ENCODE measurements around the gene GSK3A.

DNA sequence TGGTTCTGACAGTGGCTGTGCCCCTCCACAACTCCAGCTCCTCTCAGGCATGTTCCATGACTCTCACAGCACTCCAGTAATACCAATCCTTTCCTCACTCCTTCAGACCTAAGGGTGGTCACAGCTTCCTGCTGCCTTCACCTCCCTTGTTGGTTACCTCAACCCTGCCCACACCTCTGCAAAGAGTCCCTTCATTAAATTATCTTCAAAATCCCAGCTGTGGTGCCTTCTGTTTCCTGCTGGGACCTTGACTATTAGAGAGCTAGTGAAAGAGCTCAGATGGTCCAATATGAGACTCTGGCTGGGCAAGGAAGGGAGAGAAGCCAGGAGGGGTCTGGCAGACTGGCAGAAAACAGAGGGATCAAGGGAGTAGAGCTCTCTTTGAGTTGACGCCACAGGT is 51.1 kb downstream of the GSK3A start:
- TF ChIP-seq, protein P1, sequence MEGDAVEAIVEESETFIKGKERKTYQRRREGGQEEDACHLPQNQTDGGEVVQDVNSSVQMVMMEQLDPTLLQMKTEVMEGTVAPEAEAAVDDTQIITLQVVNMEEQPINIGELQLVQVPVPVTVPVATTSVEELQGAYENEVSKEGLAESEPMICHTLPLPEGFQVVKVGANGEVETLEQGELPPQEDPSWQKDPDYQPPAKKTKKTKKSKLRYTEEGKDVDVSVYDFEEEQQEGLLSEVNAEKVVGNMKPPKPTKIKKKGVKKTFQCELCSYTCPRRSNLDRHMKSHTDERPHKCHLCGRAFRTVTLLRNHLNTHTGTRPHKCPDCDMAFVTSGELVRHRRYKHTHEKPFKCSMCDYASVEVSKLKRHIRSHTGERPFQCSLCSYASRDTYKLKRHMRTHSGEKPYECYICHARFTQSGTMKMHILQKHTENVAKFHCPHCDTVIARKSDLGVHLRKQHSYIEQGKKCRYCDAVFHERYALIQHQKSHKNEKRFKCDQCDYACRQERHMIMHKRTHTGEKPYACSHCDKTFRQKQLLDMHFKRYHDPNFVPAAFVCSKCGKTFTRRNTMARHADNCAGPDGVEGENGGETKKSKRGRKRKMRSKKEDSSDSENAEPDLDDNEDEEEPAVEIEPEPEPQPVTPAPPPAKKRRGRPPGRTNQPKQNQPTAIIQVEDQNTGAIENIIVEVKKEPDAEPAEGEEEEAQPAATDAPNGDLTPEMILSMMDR (IDR thresholded peaks at IDR 0.05), result no peak
- TF ChIP-seq, protein P2, sequence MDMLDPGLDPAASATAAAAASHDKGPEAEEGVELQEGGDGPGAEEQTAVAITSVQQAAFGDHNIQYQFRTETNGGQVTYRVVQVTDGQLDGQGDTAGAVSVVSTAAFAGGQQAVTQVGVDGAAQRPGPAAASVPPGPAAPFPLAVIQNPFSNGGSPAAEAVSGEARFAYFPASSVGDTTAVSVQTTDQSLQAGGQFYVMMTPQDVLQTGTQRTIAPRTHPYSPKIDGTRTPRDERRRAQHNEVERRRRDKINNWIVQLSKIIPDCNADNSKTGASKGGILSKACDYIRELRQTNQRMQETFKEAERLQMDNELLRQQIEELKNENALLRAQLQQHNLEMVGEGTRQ (CRISPR knock-in tag; IDR thresholded peaks at IDR 0.05), result no peak
- TF ChIP-seq, protein P3, sequence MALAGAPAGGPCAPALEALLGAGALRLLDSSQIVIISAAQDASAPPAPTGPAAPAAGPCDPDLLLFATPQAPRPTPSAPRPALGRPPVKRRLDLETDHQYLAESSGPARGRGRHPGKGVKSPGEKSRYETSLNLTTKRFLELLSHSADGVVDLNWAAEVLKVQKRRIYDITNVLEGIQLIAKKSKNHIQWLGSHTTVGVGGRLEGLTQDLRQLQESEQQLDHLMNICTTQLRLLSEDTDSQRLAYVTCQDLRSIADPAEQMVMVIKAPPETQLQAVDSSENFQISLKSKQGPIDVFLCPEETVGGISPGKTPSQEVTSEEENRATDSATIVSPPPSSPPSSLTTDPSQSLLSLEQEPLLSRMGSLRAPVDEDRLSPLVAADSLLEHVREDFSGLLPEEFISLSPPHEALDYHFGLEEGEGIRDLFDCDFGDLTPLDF (CRISPR knock-in tag; IDR thresholded peaks at IDR 0.05), result no peak
- TF ChIP-seq ESRRA (CRISPR knock-in tag; IDR thresholded peaks at IDR 0.05; ENCODE audit: borderline replicate concordance) (no peak), NR3C1 (CRISPR knock-in tag; conservative IDR thresholded peaks at IDR 0.05; ENCODE audit: low read depth) (no peak), TEAD4 (CRISPR knock-in tag; IDR thresholded peaks at IDR 0.05) (no peak), ZNF416 (CRISPR knock-in tag; IDR thresholded peaks at IDR 0.05) (no peak), PRRX2 (CRISPR knock-in tag; IDR thresholded peaks at IDR 0.05) (no peak), CREM (CRISPR knock-in tag; IDR thresholded peaks at IDR 0.05) (no peak), KAT7 (CRISPR knock-in tag; IDR thresholded peaks at IDR 0.05; ENCODE audit: borderline replicate concordance) (no peak)
- TF ChIP-seq, protein P4, sequence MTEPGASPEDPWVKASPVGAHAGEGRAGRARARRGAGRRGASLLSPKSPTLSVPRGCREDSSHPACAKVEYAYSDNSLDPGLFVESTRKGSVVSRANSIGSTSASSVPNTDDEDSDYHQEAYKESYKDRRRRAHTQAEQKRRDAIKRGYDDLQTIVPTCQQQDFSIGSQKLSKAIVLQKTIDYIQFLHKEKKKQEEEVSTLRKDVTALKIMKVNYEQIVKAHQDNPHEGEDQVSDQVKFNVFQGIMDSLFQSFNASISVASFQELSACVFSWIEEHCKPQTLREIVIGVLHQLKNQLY (CRISPR knock-in tag; IDR thresholded peaks at IDR 0.05), result no peak
- TF ChIP-seq, protein P5, sequence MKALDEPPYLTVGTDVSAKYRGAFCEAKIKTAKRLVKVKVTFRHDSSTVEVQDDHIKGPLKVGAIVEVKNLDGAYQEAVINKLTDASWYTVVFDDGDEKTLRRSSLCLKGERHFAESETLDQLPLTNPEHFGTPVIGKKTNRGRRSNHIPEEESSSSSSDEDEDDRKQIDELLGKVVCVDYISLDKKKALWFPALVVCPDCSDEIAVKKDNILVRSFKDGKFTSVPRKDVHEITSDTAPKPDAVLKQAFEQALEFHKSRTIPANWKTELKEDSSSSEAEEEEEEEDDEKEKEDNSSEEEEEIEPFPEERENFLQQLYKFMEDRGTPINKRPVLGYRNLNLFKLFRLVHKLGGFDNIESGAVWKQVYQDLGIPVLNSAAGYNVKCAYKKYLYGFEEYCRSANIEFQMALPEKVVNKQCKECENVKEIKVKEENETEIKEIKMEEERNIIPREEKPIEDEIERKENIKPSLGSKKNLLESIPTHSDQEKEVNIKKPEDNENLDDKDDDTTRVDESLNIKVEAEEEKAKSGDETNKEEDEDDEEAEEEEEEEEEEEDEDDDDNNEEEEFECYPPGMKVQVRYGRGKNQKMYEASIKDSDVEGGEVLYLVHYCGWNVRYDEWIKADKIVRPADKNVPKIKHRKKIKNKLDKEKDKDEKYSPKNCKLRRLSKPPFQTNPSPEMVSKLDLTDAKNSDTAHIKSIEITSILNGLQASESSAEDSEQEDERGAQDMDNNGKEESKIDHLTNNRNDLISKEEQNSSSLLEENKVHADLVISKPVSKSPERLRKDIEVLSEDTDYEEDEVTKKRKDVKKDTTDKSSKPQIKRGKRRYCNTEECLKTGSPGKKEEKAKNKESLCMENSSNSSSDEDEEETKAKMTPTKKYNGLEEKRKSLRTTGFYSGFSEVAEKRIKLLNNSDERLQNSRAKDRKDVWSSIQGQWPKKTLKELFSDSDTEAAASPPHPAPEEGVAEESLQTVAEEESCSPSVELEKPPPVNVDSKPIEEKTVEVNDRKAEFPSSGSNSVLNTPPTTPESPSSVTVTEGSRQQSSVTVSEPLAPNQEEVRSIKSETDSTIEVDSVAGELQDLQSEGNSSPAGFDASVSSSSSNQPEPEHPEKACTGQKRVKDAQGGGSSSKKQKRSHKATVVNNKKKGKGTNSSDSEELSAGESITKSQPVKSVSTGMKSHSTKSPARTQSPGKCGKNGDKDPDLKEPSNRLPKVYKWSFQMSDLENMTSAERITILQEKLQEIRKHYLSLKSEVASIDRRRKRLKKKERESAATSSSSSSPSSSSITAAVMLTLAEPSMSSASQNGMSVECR (CRISPR knock-in tag; IDR thresholded peaks at IDR 0.05; ENCODE audit: borderline replicate concordance), result no peak
- TF ChIP-seq, protein P6, sequence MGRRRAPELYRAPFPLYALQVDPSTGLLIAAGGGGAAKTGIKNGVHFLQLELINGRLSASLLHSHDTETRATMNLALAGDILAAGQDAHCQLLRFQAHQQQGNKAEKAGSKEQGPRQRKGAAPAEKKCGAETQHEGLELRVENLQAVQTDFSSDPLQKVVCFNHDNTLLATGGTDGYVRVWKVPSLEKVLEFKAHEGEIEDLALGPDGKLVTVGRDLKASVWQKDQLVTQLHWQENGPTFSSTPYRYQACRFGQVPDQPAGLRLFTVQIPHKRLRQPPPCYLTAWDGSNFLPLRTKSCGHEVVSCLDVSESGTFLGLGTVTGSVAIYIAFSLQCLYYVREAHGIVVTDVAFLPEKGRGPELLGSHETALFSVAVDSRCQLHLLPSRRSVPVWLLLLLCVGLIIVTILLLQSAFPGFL (CRISPR knock-in tag; IDR thresholded peaks at IDR 0.05; ENCODE audit: borderline replicate concordance), result no peak
- TF ChIP-seq, protein P7, sequence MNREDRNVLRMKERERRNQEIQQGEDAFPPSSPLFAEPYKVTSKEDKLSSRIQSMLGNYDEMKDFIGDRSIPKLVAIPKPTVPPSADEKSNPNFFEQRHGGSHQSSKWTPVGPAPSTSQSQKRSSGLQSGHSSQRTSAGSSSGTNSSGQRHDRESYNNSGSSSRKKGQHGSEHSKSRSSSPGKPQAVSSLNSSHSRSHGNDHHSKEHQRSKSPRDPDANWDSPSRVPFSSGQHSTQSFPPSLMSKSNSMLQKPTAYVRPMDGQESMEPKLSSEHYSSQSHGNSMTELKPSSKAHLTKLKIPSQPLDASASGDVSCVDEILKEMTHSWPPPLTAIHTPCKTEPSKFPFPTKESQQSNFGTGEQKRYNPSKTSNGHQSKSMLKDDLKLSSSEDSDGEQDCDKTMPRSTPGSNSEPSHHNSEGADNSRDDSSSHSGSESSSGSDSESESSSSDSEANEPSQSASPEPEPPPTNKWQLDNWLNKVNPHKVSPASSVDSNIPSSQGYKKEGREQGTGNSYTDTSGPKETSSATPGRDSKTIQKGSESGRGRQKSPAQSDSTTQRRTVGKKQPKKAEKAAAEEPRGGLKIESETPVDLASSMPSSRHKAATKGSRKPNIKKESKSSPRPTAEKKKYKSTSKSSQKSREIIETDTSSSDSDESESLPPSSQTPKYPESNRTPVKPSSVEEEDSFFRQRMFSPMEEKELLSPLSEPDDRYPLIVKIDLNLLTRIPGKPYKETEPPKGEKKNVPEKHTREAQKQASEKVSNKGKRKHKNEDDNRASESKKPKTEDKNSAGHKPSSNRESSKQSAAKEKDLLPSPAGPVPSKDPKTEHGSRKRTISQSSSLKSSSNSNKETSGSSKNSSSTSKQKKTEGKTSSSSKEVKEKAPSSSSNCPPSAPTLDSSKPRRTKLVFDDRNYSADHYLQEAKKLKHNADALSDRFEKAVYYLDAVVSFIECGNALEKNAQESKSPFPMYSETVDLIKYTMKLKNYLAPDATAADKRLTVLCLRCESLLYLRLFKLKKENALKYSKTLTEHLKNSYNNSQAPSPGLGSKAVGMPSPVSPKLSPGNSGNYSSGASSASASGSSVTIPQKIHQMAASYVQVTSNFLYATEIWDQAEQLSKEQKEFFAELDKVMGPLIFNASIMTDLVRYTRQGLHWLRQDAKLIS (CRISPR knock-in tag; IDR thresholded peaks at IDR 0.05; ENCODE audit: borderline replicate concordance), result no peak

All from WTC11 (cell line).